K562 (cell line): ENCODE measurements around the gene SMIM22. TPM values are rescaled to one million over a fixed set of nuclear protein-coding genes. Genes with fewer than 3 reads are reported as not detected.
A peak's percentile ranks its signal among the peaks of the same experiment; 100 is the strongest.

ENCODE experiments used
- ARID1B ChIP-seq: fragments of 450-650 bp; IDR thresholded peaks from 2 replicates; pipeline ENCODE4 v1.6.1; 2016; ENCODE audit warnings: antibody characterized with exemption, mild to moderate bottlenecking, inconsistent platforms
- CAMTA2 ChIP-seq: fragments of 250-450 bp; sonication (Bioruptor Pico); conservative IDR thresholded peaks from 2 replicates; pipeline ENCODE4 v1.5.1; 2022
- CBX3 ChIP-seq, 2 experiments: IDR thresholded peaks; 1 replicate in 1 of 2; 2 replicates in 1 of 2; pipeline ENCODE4 v1.6.1; 2012; ENCODE audit warnings: inconsistent platforms in 2 of 2, low read length in 2 of 2, borderline replicate concordance in 1 of 2, control low read depth in 1 of 2
- CEBPB ChIP-seq: fragments of 450-650 bp; IDR thresholded peaks from 2 replicates; pipeline ENCODE4 v1.6.1; 2016; ENCODE audit warnings: missing genetic modification characterization, missing compliant biosample characterization
- GATA2 ChIP-seq: sonication (generic); formaldehyde crosslinking; IDR thresholded peaks from 2 replicates; pipeline ENCODE4 v1.4.0; 2020; ENCODE audit warnings: mild to moderate bottlenecking, missing genetic modification reagents
- KAT7 ChIP-seq: sonication (generic); formaldehyde crosslinking; IDR thresholded peaks from 2 replicates; pipeline ENCODE4 v1.8.0; 2022; ENCODE audit warnings: missing genetic modification reagents, mild to moderate bottlenecking, borderline replicate concordance
- MEF2D ChIP-seq: conservative IDR thresholded peaks from 2 replicates; pipeline ENCODE4 v1.6.1; 2016; ENCODE audit warnings: low read depth, missing genetic modification characterization, missing compliant biosample characterization
- MIER1 ChIP-seq: fragments of 450-650 bp; IDR thresholded peaks from 2 replicates; pipeline ENCODE4 v1.6.1; 2016; ENCODE audit warnings: antibody characterized with exemption, mild to moderate bottlenecking, low read depth
- MTA3 ChIP-seq: fragments of 450-650 bp; formaldehyde crosslinking; IDR thresholded peaks from 2 replicates; pipeline ENCODE4 v1.6.1; 2017; ENCODE audit warnings: mild to moderate bottlenecking, borderline replicate concordance
- RBM15 ChIP-seq: fragments of 200-400 bp; formaldehyde crosslinking; IDR thresholded peaks from 2 replicates; pipeline ENCODE4 v1.6.1; 2018; ENCODE audit warnings: mild to moderate bottlenecking, low read length, moderate library complexity; ENCODE audit not compliant: insufficient read depth
- ZKSCAN3 ChIP-seq: fragments of 250-450 bp; sonication (Bioruptor Pico); IDR thresholded peaks from 2 replicates; pipeline ENCODE4 v1.4.0; 2020
- ZNF695 ChIP-seq: fragments of 450-650 bp; formaldehyde crosslinking; IDR thresholded peaks from 2 replicates; pipeline ENCODE4 v1.4.0; 2020; ENCODE audit warnings: mild to moderate bottlenecking, moderate library complexity
- polyA plus RNA-seq, 8 experiments: library from polyadenylated mRNA; depleted of rRNA in 4 of 8; stranded (reverse) in 5 of 8; unstranded in 3 of 8; fragments of >200 nt; fragmentation: Nextera tagmentation in 2 of 8; fragmentation: Illumina TruSeq in 1 of 8; extraction: Ambion mirVana in 2 of 8; extraction: Trizol in 1 of 8; gene quantifications; 2 replicates each; pipeline versions ENCODE4 v1.2.1 to v1.2.3, GENCODE V29; 2011 to 2014; ENCODE audit warnings: inconsistent platforms in 1 of 8, missing spikeins in 1 of 8
- total RNA-seq, 7 experiments: library from RNA; depleted of rRNA in 6 of 7; stranded (reverse); fragments of >200 nt in 6 of 7; fragmentation: Illumina TruSeq in 2 of 7; extraction: Trizol in 2 of 7; gene quantifications; 2 replicates each; pipeline versions ENCODE4 v1.2.1 to v1.2.3, GENCODE V29; 2011 to 2021; ENCODE audit warnings: low replicate concordance in 1 of 7
- TF ChIP-seq, protein P1 (sequence below): fragments of 450-650 bp; IDR thresholded peaks from 2 replicates; pipeline ENCODE4 v1.6.1; 2016; ENCODE audit warnings: low read depth, mild to moderate bottlenecking, moderate library complexity
- TF ChIP-seq, protein P2 (sequence below): sonication (generic); formaldehyde crosslinking; IDR thresholded peaks from 2 replicates; pipeline ENCODE4 v1.8.1; 2023; ENCODE audit warnings: mild to moderate bottlenecking, missing genetic modification reagents

Gene SMIM22
- total and polyA plus RNA-seq, 9 of the 15 experiments (the other 6 are each of a cell fraction or from before 2014, with no cell fraction given): not detected

DNA sequence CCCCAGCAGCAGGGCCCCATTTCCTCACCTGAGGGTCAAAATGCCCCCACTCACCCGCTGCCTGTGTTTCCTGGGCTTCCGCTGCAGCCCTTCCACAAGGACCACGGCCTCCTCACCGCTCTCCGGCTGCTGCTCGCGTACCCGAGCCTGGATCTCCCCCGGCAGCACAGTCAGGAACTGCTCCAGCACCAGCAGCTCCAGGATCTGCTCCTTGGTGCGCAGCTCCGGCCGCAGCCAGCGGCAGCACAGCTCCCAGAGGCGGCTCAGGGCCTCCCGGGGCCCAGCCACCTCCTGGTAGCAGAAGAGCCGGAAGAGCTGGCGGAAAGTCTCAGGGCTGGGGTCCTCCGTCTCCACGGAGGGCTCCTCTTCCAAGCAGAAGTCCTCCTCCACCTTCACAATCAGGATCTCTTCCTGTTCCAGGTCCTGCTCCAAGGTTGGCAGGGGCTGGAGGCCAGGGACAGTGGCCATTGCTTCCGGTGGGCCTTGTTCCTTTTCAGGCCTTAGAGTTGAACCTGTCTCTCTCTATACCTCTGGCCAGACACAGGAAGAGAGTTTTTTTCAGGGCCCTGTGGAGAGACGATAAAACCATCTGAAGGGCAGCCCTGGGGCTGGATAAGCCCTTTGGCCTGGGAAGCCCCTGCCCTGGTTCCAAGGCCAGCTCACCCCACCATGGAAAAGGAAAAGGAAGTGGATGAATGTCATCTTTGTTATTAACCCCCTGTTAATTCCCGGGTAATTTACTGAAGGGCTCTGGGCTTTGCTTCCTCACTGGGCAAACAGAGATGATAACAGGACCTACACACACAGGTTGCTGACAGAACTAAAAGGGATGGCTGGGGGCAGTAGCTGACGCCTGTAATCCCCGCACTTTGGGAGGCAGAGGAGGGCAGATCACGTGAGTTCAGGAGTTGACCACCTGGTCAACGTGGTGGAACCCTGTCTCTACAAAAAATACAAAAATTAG, 29.4 kb upstream of the SMIM22 start (continued):
- TF ChIP-seq MEF2D (tag) (no peak), ARID1B (no peak), ZKSCAN3 (CRISPR knock-in tag) (no peak), KAT7 (CRISPR knock-in tag) (no peak), RBM15 (no peak), CEBPB (tag) (no peak), ZNF695 (CRISPR knock-in tag) (no peak), GATA2 (CRISPR knock-in tag) (no peak), CBX3 (IDR thresholded peaks at IDR 0.05; ENCODE audit: borderline replicate concordance in 1 of 2, low read length in 2 of 2) (no peak), CAMTA2 (CRISPR knock-in tag) (no peak), MIER1 (no peak), MTA3 (no peak)
- TF ChIP-seq, protein P1, sequence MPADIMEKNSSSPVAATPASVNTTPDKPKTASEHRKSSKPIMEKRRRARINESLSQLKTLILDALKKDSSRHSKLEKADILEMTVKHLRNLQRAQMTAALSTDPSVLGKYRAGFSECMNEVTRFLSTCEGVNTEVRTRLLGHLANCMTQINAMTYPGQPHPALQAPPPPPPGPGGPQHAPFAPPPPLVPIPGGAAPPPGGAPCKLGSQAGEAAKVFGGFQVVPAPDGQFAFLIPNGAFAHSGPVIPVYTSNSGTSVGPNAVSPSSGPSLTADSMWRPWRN: no peak
- TF ChIP-seq, protein P2, sequence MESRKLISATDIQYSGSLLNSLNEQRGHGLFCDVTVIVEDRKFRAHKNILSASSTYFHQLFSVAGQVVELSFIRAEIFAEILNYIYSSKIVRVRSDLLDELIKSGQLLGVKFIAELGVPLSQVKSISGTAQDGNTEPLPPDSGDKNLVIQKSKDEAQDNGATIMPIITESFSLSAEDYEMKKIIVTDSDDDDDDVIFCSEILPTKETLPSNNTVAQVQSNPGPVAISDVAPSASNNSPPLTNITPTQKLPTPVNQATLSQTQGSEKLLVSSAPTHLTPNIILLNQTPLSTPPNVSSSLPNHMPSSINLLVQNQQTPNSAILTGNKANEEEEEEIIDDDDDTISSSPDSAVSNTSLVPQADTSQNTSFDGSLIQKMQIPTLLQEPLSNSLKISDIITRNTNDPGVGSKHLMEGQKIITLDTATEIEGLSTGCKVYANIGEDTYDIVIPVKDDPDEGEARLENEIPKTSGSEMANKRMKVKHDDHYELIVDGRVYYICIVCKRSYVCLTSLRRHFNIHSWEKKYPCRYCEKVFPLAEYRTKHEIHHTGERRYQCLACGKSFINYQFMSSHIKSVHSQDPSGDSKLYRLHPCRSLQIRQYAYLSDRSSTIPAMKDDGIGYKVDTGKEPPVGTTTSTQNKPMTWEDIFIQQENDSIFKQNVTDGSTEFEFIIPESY (CRISPR knock-in tag): peak; percentile 87
